Thymus (tissue), 14 donors: ENCODE results near the gene DPEP2NB. TPM values are rescaled to one million over a fixed set of nuclear protein-coding genes. Genes with fewer than 3 reads are reported as not detected.

Source experiments
- DNase-seq, 9 donors: peaks; one replicate each; pipeline ENCODE4 v3.0.0-alpha.2; 2013; ENCODE audit warnings: low spot score in 9 of 9, low read depth in 6 of 9, missing footprints in 1 of 9
- H3K27ac ChIP-seq, 2 donors: one replicate each; pipeline ENCODE4 v1.5.1; 2013; ENCODE audit warnings: control low read depth in 1 of 2, low read depth in 1 of 2, low read length in 1 of 2, mild to moderate bottlenecking in 1 of 2, moderate library complexity in 1 of 2
- H3K27me3 ChIP-seq, 2 donors: one replicate each; pipeline ENCODE4 v1.5.1; 2013; ENCODE audit warnings: low read length in 1 of 2; ENCODE audit not compliant: control insufficient read depth in 2 of 2, insufficient read depth in 1 of 2
- H3K36me3 ChIP-seq, 2 donors: one replicate each; pipeline ENCODE4 v1.5.1; 2013; ENCODE audit warnings: low read length in 1 of 2, mild to moderate bottlenecking in 1 of 2, moderate library complexity in 1 of 2; ENCODE audit not compliant: control insufficient read depth in 2 of 2, insufficient read depth in 2 of 2
- H3K4me1 ChIP-seq, 2 donors: one replicate each; pipeline ENCODE4 v1.5.1; 2013; ENCODE audit warnings: low read length in 2 of 2; ENCODE audit not compliant: control insufficient read depth in 2 of 2, insufficient read depth in 2 of 2
- H3K4me3 ChIP-seq, 2 donors: one replicate each; pipeline ENCODE4 v1.5.1; 2013; ENCODE audit warnings: low read length in 2 of 2, control low read depth in 1 of 2, mild to moderate bottlenecking in 1 of 2
- H3K9me3 ChIP-seq, 2 donors: one replicate each; pipeline ENCODE4 v1.5.1; 2013; ENCODE audit warnings: low read length in 1 of 2, mild to moderate bottlenecking in 1 of 2; ENCODE audit not compliant: control insufficient read depth in 2 of 2, insufficient read depth in 1 of 2
- WGBS: extraction: QIAGEN DNeasy Blood & Tissue Kit; methylation state at CpG from one replicate; pipeline ENCODE4 v1.1.7; 2013; 5-methylcytosine and 5-hydroxymethylcytosine counted together
- long read RNA-seq, 10 donors: transcript quantifications; one replicate each; lab custom pipeline, GENCODE V29; 2026
- polyA plus RNA-seq: library from polyadenylated mRNA; stranded (reverse); fragments of 200-250 nt; gene quantifications from one replicate; pipeline ENCODE4 v1.2.3, GENCODE V29; 2013
- total RNA-seq: library from RNA; stranded (reverse); fragments of 120-200 nt; gene quantifications from one replicate; pipeline ENCODE4 v1.2.4, GENCODE V29; 2013
- donor health status: healthy.

The DPEP2NB gene, protein sequence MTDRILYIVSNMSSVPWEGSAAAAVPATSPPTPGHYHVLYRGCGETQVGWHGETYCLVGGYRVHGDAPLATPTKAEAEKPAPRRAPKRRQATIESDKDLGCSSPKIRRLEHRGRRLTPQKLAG
- total RNA-seq = not detected
- 0.18 TPM for polyA plus RNA-seq
- long read RNA-seq, donor 1 = 0 reads
- long read RNA-seq, donor 2 = 0 reads
- long read RNA-seq, donor 3 = 0 reads
- long read RNA-seq, donor 4 = 0 reads
- long read RNA-seq, donor 5 = 0 reads
- long read RNA-seq, donor 6 = 0 reads
- long read RNA-seq, donor 7 = 0 reads
- long read RNA-seq, donor 8 = 0 reads
- long read RNA-seq, donor 9 = 0 reads
- long read RNA-seq, donor 10 = 0 reads

DNA sequence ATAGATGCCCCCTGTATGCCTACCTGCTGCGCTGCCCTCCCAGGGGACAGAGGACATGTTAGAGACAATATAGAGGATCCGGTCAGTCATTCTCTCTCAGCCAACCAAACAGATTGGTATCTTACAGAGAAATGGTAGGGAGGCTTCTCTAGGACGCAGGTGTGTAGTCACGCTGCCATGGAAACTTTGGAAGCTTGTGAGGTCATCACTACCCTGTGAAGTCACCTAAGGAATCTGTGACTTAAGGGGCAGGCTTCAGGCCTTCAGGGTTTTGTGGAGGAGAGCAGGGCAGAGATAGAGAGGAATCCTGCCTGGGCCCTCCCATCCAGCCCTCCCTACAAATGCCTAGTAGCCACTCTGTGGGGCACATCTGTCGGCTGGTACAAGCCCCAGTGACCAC, at the start of gene DPEP2NB:
TSS of gene DPEP2NB (minus strand) at position 231 of the 400 bp plus-strand sequence. CDS start at position 90, 141 bp downstream.
- Histone ChIP-seq H3K27ac (no peak within 1 kb of the TSS), H3K9me3 (no peaks in the 10 kb centered on the region), H3K36me3 (no peaks in the 10 kb centered on the region), H3K4me1 (peaks cover 0 to 9% of the 10 kb centered on the region in 2 donors), H3K27me3 (no peaks in the 10 kb centered on the region), H3K4me3 (no peak within 1 kb of the TSS)
- DNase-seq = no peak
- WGBS = 97% methylated on average over 5 of the region's 5 CpGs

DNA sequence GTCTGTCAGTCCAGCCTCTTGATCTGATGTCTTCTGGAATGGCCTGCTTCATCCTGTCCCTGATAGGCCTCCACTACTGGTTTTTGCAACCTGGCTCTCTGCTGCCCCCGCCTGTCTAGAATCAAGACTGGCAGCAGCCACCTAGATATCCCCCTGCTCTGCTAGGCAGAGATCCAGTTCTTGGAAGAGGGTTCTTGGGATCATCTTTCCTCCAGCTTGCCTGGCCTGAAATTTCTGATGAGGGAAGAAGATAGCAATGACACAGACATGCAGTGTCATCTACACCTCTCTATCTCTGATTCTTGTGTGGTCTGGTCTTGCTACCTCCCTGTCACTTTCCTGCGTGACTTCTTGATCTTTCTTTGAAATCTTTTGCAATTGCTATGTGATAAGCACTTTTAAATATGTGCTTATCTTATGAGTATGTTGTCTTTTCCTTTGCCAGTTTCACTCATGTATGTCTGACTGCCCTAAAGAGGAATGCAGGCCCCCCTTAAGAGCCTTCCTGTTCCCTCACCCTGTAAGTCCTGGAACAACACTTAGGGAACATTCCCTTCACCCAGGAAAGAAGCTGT, 49.2 kb upstream of the DPEP2NB start:
- H3K27me3 ChIP-seq = no peaks in the 10 kb centered on the region
- peak in 4 of 9 donors; percentile 52 to 84 (median 73) for DNase-seq
- peaks cover 18 to 24% of the 10 kb centered on the region in 2 donors for H3K36me3 ChIP-seq
- peak overlapping the region; percentile 22 to 70 for H3K27ac ChIP-seq
- peaks cover 20 to 72% of the 10 kb centered on the region in 2 donors for H3K4me1 ChIP-seq
- no peaks in the 10 kb centered on the region for H3K9me3 ChIP-seq
- WGBS = 49% methylated on average over 2 of the region's 2 CpGs
- no peak overlapping the region for H3K4me3 ChIP-seq

DNA sequence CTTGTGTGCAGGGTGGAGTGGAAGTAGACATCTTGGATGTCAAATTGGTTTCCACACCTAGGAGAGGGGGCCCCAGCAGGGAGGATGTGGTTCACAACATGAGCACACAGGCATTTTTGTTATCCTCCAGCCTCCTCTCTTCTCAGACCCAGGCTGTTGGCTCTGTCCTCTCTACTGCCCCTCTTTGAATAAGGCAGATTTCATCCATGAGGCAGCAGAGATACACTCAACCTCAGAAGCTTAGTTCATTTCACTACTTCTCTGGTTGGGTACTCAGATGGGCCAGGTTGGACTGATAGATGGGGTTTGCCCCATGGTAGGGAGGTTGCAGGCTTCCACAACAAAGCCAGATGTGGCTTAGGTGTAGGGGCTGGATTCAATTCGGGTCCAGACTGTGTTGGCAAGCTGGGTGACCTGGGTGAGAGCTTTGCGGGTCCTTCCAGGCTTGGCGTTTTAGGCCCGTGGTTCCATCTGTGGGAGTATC, 47.2 kb upstream of the DPEP2NB start:
- no peaks in the 10 kb centered on the region for H3K9me3 ChIP-seq
- H3K27ac ChIP-seq = peak overlapping the region; percentile 53 to 76
- H3K36me3 ChIP-seq = peaks cover 18 to 21% of the 10 kb centered on the region in 2 donors
- H3K4me3 ChIP-seq = no peak overlapping the region
- no peaks in the 10 kb centered on the region for H3K27me3 ChIP-seq
- 94% methylated on average over 4 of the region's 4 CpGs for WGBS
- peaks cover 14 to 57% of the 10 kb centered on the region in 2 donors for H3K4me1 ChIP-seq
- DNase-seq = peak in 2 of 9 donors; percentile 49 to 81

DNA sequence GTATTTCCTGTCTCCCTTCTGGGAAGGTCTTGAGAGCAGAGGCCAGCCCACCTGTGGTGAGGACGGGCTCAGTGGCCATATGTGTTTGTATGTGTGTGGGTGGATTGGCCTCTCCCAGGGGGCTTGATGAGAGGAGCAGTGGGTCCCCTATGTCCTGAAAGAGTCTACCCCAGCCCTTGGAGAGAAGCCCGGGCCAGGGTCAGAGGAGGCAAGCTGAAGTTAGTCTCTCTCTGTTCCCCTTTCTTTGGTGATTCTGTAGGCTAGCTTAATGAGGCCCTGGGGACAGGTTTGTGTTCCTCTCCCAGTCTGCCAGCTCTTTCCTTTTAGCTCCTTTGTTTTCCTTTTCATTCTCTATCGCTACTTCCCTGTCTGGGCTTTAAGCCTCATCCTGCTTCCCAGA, 45.7 kb upstream of the DPEP2NB start:
- peaks cover 15 to 20% of the 10 kb centered on the region in 2 donors for H3K36me3 ChIP-seq
- DNase-seq = no peak

DNA sequence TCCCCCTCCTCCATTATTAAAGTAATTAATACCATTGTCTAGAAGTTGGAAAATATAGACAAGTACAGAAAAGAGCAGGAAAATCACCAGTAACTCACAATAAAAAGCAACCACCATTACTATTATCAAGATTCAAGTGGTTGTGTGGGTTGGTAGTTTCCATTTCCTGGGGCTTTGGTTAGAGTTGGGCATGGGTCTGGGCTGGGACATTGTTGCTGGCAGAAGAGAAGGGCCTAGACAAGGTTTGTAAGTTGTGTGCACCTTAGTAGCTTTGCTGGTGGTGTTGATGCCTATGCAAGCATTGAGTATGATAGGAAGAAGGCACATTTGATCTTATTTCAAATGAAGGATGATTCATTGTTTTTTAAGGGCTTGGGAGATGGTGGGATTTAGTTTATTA, 44.1 kb upstream of the DPEP2NB start:
- Histone ChIP-seq H3K27me3 (no peaks in the 10 kb centered on the region), H3K36me3 (peaks cover 15 to 31% of the 10 kb centered on the region in 2 donors), H3K4me3 (no peak overlapping the region), H3K9me3 (no peaks in the 10 kb centered on the region), H3K4me1 (peaks cover 10 to 38% of the 10 kb centered on the region in 2 donors), H3K27ac (no peak overlapping the region)
- no peak for DNase-seq

More for the DNA sequence above, 45.7 kb upstream of the DPEP2NB start:
- no peaks in the 10 kb centered on the region for H3K9me3 ChIP-seq
- WGBS = 95% methylated on average over 3 of the region's 3 CpGs
- H3K27ac ChIP-seq = no peak overlapping the region
- peaks cover 14 to 54% of the 10 kb centered on the region in 2 donors for H3K4me1 ChIP-seq
- no peak overlapping the region for H3K4me3 ChIP-seq
- H3K27me3 ChIP-seq = no peaks in the 10 kb centered on the region

DNA sequence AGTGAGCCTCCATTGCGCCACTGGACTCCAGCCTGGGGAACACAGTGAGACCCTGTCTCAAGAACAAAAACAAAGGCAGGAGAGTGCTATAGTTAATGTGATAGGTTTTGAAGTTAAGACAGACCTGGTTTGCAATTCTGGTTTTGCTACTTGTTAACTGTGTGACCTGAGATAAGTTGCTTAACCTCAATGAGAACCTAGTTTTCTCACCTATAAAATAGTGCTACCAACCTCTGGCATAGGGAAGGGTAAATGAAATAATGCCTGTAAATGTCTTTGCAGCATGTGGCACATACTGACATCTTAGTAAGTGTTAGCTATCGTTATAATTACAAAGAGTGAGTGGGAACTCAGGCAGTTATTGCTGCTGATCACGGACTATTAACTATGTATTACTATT, 39.7 kb upstream of the DPEP2NB start:
- H3K4me1 ChIP-seq = no peaks in the 10 kb centered on the region
- H3K4me3 ChIP-seq = no peak overlapping the region
- no peaks in the 10 kb centered on the region for H3K27me3 ChIP-seq
- H3K9me3 ChIP-seq = no peaks in the 10 kb centered on the region
- no peak for DNase-seq
- no peak overlapping the region for H3K27ac ChIP-seq
- WGBS = 98% methylated on average over 3 of the region's 3 CpGs
- H3K36me3 ChIP-seq = peaks cover 17 to 27% of the 10 kb centered on the region in 2 donors

DNA sequence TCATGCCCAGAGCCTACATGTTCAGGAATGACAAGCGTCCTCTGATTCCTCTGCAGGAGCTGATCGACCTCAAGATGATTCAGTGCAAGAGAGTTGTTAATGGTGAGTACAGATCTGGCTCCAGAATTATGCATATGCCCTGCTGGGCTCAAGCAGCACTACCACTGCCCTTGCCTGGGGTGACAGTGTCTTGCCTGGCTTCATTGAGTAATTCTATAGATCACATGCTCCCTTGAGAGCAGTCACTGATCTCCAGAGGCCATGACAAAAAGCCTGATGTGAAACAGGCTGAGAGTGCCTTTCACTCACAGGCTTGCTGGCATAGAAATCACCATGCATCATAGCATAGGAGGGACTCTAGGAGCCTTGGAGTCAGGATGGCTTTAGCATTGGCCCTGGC, 33.7 kb upstream of the DPEP2NB start:
- Histone ChIP-seq H3K4me3 (no peak overlapping the region), H3K9me3 (no peaks in the 10 kb centered on the region), H3K27ac (no peak overlapping the region), H3K36me3 (peaks cover 18 to 21% of the 10 kb centered on the region in 2 donors), H3K27me3 (no peaks in the 10 kb centered on the region), H3K4me1 (peaks cover 0 to 3% of the 10 kb centered on the region in 2 donors)
- no peak for DNase-seq
- WGBS = 98% methylated on average over 2 of the region's 2 CpGs

DNA sequence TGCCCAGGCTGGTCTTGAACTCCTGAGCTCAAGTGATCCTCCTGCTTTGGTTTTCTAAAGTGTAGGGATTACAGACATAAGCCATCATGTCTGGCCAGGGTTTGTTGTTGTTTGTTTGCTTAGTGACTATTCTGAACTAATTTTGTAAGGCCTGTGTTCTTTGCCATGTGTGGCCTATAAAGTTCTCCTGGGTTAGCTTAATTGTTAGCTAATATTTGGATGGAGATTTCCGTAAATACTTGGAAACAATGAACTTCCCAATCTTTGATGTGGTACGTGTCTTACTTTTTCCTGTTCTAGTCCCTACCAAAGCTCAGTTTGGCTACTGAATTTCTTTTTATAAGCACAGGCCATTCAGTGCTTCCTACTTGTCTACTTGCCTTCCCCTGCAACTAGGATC, 32.3 kb upstream of the DPEP2NB start:
- Histone ChIP-seq H3K27ac (no peak overlapping the region), H3K36me3 (peaks cover 12 to 16% of the 10 kb centered on the region in 2 donors), H3K27me3 (no peaks in the 10 kb centered on the region), H3K4me3 (no peak overlapping the region), H3K9me3 (no peaks in the 10 kb centered on the region), H3K4me1 (peaks cover 0 to 3% of the 10 kb centered on the region in 2 donors)
- DNase-seq = no peak
- 97% methylated on average over 2 of the region's 2 CpGs for WGBS

DNA sequence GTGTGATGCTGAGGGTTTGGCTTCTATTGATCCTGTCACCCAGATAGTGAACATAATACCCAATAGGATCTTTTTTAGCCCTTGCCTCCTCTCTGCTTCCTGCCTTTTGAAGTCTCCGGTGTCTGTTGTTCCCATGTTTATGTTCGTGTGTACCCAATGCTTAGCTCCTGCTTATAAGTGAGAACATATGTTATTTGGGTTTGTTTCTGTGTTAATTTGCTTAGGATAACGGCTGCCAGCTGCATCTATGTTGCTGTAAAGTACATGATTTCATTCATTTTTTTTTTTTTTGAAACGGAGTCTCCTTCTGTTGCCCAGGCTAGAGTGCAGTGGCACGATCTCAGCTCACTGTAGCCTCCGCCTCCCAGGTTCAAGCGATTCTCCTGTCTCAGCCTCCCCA, 30.4 kb upstream of the DPEP2NB start:
- 93% methylated on average over 7 of the region's 7 CpGs for WGBS
- no peak for DNase-seq
- H3K36me3 ChIP-seq = peaks cover 6 to 14% of the 10 kb centered on the region in 2 donors
- H3K4me3 ChIP-seq = no peak overlapping the region
- no peaks in the 10 kb centered on the region for H3K27me3 ChIP-seq
- peaks cover 0 to 3% of the 10 kb centered on the region in 2 donors for H3K4me1 ChIP-seq
- H3K27ac ChIP-seq = no peak overlapping the region
- no peaks in the 10 kb centered on the region for H3K9me3 ChIP-seq
